Fibroblast of mammary gland (primary cell): Measurements from ENCODE around the gene CNPY2.

Source experiments
- DNase-seq: peaks from one replicate; pipeline ENCODE4 v3.0.0-alpha.2; 2010; ENCODE audit warnings: low read depth
- H3K4me3 ChIP-seq: 2 replicates; pipeline ENCODE4 v1.5.1; 2011; ENCODE audit warnings: low read depth, mild to moderate bottlenecking, low read length, moderate library complexity; ENCODE audit not compliant: control insufficient read depth
- CTCF ChIP-seq: conservative IDR thresholded peaks from 2 replicates; pipeline ENCODE4 v1.5.1; 2011; ENCODE audit warnings: low read depth, low read length, inconsistent platforms; ENCODE audit not compliant: control insufficient read depth, insufficient read depth

Gene CNPY2

GRCh38 chr12:56315622-56316473, at the start of gene CNPY2:
CNPY2 (minus strand) TSS chr12:56315988; CDS start chr12:56315217, 771 bp downstream.
- H3K4me3 ChIP-seq = peak within 1 kb of the TSS; percentile 94
- TF ChIP-seq CTCF = no peak
- DNase-seq = peak; percentile 96

GRCh38 chr12:56362130-56363059, 46.6 kb upstream of the CNPY2 start, which contains the start of gene APOF:
APOF (minus strand) TSS chr12:56362857; CDS start chr12:56362745, 112 bp downstream.
- no peak for TF ChIP-seq CTCF
- DNase-seq = no peak
- no peak within 1 kb of the TSS for H3K4me3 ChIP-seq

- H3K4me3 ChIP-seq = no peak overlapping the region
- DNase-seq = no peak
- no peak for TF ChIP-seq CTCF
Measured at GRCh38 chr12:56361487-56362129, 45.8 kb upstream of the CNPY2 start.

- peak within 1 kb of the TSS; percentile 97 for H3K4me3 ChIP-seq
- no peak for TF ChIP-seq CTCF
- DNase-seq = peak; percentile 100
Measured at GRCh38 chr12:56359851-56360767, 44.3 kb upstream of the CNPY2 start, which contains the start of gene STAT2. STAT2 (minus strand) TSS chr12:56360107; CDS start chr12:56356571, 3,536 bp downstream.

- peak; percentile 86 for DNase-seq
- no peak for TF ChIP-seq CTCF
- H3K4me3 ChIP-seq = peak overlapping the region; percentile 97
Measured at GRCh38 chr12:56358836-56359532, 43.2 kb upstream of the CNPY2 start.
